HG03060 (cell line): Measurements from ENCODE around the gene UCHL1.
"Not testable (repeated sequence)": the region's sequence is repeated elsewhere in the genome, so short reads cannot be mapped to it uniquely, and the experiment has no call there.

ENCODE experiments used
- ATAC-seq: cut with Tn5 transposase; IDR thresholded peaks from one replicate; pipeline ENCODE4 v1.9.1; 2021; ENCODE audit warnings: low read depth, moderate number of reproducible peaks; ENCODE audit not compliant: unreplicated experiment

The UCHL1 gene

GRCh38 chr4:41236032-41236431 lies 20.7 kb upstream of the UCHL1 start:
- no peak for ATAC-seq

DNA sequence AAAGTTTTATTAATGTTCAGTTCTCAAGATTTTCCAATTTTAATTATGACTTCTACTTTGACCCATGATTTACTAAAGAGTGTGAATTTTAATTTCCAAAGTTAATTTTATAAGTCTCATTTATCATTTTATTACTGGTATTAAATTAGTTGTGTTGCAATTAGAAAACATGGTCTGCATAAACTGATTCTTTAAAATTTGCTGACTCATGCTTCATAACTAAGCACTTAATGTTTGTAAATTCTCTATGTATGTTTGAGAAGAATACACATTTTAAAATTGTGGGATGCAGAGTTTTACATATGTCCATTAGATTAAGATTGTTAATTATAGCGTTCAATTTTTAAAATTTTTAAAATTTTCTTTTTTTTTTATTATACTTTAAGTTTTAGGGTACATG lies 20.2 kb upstream of the UCHL1 start:
- ATAC-seq, result no peak

- no peak for ATAC-seq
These were observed 14.8 kb upstream of the UCHL1 start for GRCh38 chr4:41241919-41242318.

DNA sequence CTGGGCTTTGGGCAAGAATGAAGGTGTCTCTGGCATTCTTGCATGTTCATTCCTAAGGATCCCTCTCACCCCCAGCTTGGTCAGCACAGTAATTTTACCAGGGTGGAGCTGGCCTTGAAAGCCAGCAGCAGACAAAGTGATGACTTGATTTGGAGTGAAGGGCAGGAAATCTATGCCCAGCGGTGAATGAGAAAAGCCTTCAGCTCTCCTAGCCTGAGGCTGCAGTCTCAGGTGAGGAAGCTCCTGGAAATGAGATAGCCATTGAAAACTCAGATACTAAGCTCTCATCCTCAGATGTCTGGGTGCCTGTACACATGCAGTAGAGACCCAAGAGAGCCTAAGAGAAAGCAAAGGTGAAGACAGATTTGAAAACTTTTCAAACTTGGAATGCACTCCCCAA lies 10.7 kb upstream of the UCHL1 start:
- no peak for ATAC-seq

DNA sequence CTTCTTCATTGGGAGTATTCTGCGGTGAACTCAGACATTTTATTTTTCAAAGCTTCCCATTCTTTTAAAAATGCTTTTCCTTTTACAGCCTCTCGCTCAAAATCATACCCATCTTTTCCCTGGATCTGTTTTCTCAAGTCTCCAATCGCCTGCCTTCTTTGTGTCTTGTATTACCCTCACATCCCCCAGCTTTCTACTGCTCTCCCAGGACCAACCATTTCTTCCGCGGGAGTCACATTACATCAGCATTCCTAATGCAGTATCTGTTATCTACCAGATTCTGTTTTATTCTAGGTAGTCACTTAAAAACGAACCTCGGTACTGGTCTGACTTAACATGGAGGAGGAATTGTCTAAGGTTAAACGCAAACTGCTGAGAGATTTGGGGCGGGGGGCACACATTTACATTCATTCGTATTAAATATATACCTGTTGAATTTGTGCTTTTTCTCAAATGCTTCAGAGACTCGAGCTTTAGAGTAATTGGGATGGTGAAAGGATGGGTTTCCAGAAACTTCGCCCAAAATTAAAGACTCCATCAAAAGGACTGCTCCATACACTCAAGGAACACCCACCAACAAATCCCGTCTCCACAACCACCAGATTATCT lies 493 bp upstream of the UCHL1 start:
- ATAC-seq, result no peak

DNA sequence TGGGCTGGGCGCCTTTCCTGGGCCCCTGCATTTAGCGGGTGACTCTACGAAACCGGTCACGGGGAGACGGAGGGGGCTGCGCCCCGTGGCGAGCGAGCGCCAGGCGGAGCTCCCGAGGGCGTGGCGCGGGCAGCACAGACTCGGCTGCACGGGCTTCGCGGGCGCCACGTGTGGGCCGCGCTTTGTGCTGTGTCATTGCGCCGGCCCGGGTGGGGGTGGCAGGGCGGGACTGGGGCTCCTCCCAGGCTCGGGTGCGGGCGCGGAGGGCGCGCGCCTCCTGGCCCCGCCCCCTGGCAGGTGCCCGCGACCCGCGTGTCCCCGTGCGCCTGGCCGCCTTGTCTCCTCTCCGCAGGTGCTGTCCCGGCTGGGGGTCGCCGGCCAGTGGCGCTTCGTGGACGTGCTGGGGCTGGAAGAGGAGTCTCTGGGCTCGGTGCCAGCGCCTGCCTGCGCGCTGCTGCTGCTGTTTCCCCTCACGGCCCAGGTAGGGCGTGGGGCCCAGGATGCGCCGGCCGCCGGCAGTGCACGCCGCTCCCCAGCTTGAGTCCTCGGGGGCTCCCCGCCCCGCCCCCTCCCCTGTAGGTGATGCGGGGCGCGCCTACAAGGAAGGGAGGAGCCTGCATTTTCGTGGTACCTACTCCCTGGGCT lies 651 bp downstream of the UCHL1 start:
- ATAC-seq, result peak; percentile 28

DNA sequence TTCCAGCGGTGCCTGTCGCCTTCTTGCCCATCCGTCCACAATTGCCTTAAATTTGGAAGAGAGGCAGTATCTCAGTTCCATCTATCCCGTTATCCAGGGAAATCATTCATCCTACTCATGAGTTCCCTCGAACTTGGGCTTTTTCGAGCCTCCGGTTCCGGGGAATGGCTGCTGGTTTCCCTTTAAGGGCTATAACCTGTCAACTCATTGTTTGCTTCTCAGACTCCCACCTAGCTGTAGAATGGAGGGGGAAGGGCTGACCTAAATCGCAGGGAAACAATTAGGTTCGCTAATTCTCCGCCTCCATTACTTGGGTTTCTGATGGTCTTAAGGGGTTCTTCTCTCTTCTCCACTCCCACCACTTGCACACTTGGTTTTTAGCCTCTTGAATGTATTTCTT lies 1.2 kb downstream of the UCHL1 start:
- no peak for ATAC-seq

GRCh38 chr4:41258783-41259182 lies 2.1 kb downstream of the UCHL1 start:
- ATAC-seq, result no peak

- ATAC-seq, result no peak
These were observed 3.5 kb downstream of the UCHL1 start for GRCh38 chr4:41260116-41260733.

GRCh38 chr4:41262198-41262597 lies 5.5 kb downstream of the UCHL1 start:
- ATAC-seq, result no peak

DNA sequence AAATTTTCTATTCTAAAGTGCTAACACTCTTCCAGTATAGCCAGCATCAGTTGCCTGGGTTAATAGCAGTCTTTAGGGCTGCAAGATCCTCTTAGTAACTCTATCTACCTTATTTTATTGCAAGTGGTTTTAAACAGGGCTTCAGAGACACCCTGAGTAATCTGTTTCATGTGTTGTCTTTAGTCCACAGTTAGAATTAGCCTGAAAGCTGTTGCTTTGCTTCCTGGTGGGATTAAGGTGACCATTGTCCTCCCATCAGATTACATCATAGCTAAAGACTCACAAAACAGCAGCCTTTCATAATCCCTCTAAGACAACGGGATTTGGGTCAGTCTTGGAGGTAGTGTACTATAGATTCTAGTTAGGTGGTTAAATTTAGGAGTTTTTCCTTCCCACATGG lies 7.5 kb downstream of the UCHL1 start:
- no peak for ATAC-seq

GRCh38 chr4:41267997-41268396 lies 11.3 kb downstream of the UCHL1 start:
- no peak for ATAC-seq

DNA sequence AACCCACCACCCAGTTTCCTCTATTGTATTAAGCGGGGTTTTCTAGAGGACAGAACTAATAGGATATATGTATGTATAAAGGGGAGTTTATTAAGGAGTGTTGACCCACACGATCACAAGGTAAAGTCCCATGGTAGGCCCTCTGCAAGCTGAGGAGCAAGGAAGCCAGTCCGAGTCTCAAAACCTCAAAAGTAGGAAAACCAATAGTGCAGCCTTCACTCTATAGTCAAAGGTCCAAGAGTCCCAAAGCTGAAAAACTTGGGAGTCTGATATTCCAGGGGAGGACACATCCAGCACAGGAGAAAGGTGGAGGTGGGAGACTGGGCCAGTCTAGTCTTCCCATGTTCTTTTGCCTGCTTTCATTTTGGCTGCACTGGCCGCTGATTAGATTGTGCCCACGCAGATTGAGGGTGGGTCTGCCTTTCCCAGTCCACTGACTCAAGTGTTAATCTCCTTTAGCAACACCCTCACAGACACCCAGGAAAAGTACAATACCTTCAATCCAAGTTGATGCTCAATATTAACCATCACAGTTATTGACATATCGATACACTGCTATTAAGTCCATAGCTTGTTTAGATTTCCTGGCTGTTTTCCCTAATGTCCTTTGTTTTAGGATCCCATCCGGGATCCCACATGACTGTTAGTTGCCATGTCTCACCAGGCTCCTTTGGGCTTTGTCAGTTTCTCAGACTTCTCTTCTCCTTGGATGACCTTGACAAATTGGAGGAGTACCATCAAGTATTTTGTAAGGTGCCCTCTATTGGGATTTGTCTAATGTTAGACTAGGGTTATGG lies 12.2 kb downstream of the UCHL1 start:
- ATAC-seq, result no peak

DNA sequence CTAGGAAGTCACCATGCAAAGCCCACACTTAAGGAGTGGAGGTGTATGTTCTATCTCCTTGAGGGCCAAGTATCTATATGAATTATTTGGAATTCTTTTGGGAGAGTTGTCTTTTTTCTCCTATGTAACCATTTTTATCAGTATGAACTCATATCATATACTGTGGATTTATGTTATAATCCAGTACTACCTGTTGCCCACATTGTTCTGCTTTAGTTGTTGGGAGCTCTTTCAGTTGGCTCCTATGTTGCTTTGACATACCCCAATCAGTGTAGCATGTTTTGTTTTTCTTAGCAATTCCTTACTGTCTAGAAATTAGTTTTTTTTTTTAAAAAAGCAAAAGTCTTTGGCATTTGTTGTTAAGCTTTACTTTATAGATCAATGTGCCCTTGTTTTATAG lies 13.0 kb downstream of the UCHL1 start:
- no peak for ATAC-seq

- ATAC-seq, result not testable (repeated sequence)
These were observed 19.2 kb downstream of the UCHL1 start for GRCh38 chr4:41275931-41276330.

DNA sequence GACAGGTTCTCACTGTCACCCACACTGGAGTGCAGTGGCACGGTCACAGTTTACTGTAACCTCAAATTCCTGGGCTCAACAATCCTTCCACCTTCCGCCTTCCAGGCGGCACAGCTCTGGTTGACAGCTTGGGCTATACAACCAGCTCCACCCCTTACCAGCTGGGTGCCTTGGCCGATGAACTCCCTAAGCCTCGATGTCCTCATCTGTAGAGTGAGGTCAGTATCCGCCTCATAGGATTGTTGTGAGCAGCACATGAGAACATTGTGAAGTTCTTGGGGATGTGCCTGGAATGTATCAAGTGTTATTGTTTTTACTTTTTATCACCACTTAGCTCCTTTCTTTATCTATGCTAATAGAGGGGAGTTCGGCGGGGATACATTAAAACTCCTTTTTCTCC lies 23.3 kb downstream of the UCHL1 start:
- ATAC-seq, result no peak

- ATAC-seq, result peak; percentile 84
These were observed 24.4 kb downstream of the UCHL1 start for GRCh38 chr4:41281038-41281634.

DNA sequence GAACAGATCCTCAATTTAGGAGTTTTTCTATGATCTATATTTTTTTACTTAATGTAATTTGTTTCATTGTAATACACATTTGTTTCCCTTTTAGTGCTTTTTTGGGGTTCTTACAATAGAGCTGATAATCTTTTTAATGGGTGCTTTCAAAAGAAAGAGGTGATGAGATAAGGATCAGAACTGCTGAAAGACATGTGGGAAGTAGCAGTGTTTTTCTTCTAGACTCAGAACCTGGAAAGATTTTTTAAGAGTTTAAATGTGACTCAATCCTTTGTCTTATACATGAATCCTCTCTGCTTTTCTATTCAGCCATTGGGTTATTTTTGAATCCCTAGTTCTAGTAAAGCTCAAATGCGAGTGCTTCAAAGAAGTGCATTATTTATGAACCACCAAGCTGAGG lies 25.6 kb downstream of the UCHL1 start:
- no peak for ATAC-seq

DNA sequence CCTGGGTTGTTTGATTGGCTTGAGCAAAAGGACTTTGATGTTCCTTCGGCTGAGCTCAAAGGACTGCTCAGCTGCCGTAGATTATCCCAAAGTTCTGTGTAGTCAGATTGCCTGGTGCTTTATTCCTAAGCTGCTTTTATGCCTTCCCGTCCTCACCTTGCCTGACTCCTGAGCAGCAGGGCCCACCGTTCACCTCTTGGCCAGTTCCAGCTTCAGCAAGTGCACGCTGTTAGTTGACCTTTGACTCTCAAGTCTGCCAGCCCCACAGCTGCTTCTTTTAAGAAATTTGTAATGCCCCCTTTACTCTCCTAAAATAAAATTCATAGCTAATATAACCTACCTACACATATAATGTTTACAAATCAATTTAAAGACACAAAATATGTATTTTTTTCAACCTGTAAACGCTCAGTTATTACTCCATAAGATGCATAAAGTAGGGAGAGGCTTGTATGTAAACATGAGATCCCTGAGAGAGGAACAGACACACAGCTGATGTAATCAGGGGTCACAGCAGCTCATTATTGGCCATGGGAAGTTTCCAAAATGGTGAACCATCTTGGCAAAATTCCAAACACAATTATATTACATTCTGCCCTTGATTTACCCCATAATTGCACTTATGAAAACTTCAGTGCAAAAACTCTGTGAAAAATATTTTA lies 28.6 kb downstream of the UCHL1 start:
- no peak for ATAC-seq

DNA sequence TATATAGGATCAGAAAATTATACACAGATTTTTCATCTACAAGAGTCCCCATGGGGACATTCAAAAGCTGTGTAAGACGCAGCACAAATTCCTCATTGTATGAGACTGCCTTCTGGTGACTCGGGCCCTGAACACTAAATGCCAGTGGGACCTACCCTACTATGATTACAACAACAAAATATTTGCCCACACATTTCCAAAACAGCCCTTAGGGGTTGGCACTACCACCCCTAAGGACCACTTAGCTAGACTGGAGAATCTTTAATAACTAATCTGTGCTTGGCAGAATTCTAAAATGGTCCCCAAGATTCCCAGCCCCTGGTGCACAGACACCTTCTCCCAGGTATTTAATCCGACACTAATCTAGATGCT lies 29.1 kb downstream of the UCHL1 start:
- ATAC-seq, result no peak

DNA sequence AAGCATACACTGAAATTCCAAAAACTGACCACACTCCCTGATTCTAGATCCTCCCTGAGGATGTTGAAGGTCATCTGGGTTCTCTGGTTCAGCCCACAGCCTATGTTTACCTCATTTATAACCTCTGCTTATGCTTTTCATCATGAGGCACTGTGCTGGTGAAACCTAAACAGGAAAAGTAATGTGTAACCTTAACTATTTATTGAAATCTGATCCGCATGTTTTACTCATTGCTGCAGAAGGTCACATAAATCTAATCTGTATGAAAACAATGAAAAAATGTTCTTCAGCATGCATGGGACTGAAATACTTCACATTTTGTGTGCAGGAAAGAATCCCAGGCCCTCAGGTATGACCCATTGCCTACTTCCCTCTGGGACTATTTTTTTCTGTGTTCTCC lies 30.3 kb downstream of the UCHL1 start:
- ATAC-seq, result no peak
